Vagina (tissue), 2 donors: ENCODE measurements around the gene SLC4A1. TPM values are rescaled to one million over a fixed set of nuclear protein-coding genes. Genes with fewer than 3 reads are reported as not detected.

ENCODE experiments used
- DNase-seq, 2 donors: peaks; one replicate each; pipeline ENCODE4 v3.0.0-alpha.2; 2017; ENCODE audit errors: extremely low spot score in 2 of 2
- H3K27ac ChIP-seq: fragments of 200-600 bp; sonication (generic); one replicate; pipeline ENCODE4 v1.5.1; 2019
- H3K27me3 ChIP-seq: fragments of 200-600 bp; sonication (generic); one replicate; pipeline ENCODE4 v1.5.1; 2019
- H3K36me3 ChIP-seq, 2 donors: fragments of 200-600 bp; sonication (generic); one replicate each; pipeline ENCODE4 v1.5.1; 2017 to 2019
- H3K4me1 ChIP-seq: fragments of 200-600 bp; sonication (generic); one replicate; pipeline ENCODE4 v1.5.1; 2019
- H3K4me3 ChIP-seq, 2 donors: fragments of 200-600 bp; sonication (generic); 1 replicate in 1 of 2; 2 replicates in 1 of 2; pipeline ENCODE4 v1.5.1; 2016 to 2019
- H3K9me3 ChIP-seq: fragments of 200-600 bp; sonication (generic); one replicate; pipeline ENCODE4 v1.5.1; 2019
- CTCF ChIP-seq, 3 experiments: fragments of 450-650 bp in 2 of 3; fragments of 200-600 bp in 1 of 3; sonication (generic) in 1 of 3; IDR thresholded peaks; one replicate each; pipeline ENCODE4 v1.5.1; 2017 to 2019; ENCODE audit warnings: antibody characterized with exemption in 3 of 3, mild to moderate bottlenecking in 2 of 3, moderate library complexity in 2 of 3
- POLR2A ChIP-seq, 2 donors: fragments of 450-650 bp; IDR thresholded peaks; one replicate each; pipeline ENCODE4 v1.6.1; 2017; ENCODE audit warnings: antibody characterized with exemption in 2 of 2, mild to moderate bottlenecking in 2 of 2, moderate library complexity in 2 of 2
- POLR2AphosphoS5 ChIP-seq, 2 donors: sonication (generic); formaldehyde crosslinking; IDR thresholded peaks; one replicate each; pipeline ENCODE4 v1.9.0; 2017; ENCODE audit warnings: antibody characterized with exemption in 2 of 2, mild to moderate bottlenecking in 2 of 2, low read depth in 1 of 2; ENCODE audit not compliant: insufficient read depth in 1 of 2
- intact Hi-C: fragments of 100-400 bp; cut with DNase I; formaldehyde crosslinking; loops from one replicate; pipeline ENCODE4 v1.15.1; 2023
- total RNA-seq: library from RNA; depleted of rRNA; stranded (reverse); fragments of >200 nt; gene quantifications from one replicate; pipeline ENCODE4 v1.2.3, GENCODE V29; 2016

The SLC4A1 gene
- total RNA-seq, 1 donor from 2014 or later = not detected

- peak within 1 kb of the TSS; percentile 76 to 92 for H3K4me3 ChIP-seq
- no peak for TF ChIP-seq POLR2A (IDR thresholded peaks at IDR 0.05)
- no peak for TF ChIP-seq POLR2AphosphoS5 (IDR thresholded peaks at IDR 0.05; ENCODE audit: insufficient read depth in 1 of 2, low read depth in 1 of 2)
- peaks cover 0 to 17% of the 10 kb centered on the region in 2 donors for H3K36me3 ChIP-seq
- no peaks in the 10 kb centered on the region for H3K27me3 ChIP-seq
- no peaks in the 10 kb centered on the region for H3K9me3 ChIP-seq
- DNase-seq = no peak
- intact Hi-C loops = no loop called here
- H3K27ac ChIP-seq = peak within 1 kb of the TSS; percentile 100
- H3K4me1 ChIP-seq = peaks cover 45% of the 10 kb centered on the region
Measured at GRCh38 chr17:44219616-44220212, 48.2 kb downstream of the SLC4A1 start, which contains the start of gene UBTF. Gene UBTF, minus strand, starts transcription at chr17:44219675. Its CDS starts 1,446 bp downstream, at chr17:44218229.

GRCh38 chr17:44219108-44219615, 48.8 kb downstream of the SLC4A1 start:
- TF ChIP-seq POLR2A (IDR thresholded peaks at IDR 0.05) (peak in 1 of 2 donors; percentile 3), POLR2AphosphoS5 (IDR thresholded peaks at IDR 0.05; ENCODE audit: insufficient read depth in 1 of 2, low read depth in 1 of 2) (no peak), CTCF (IDR thresholded peaks at IDR 0.05) (peak in 1 of 3 experiments; percentile 34)
- peak overlapping the region; percentile 76 to 92 for H3K4me3 ChIP-seq
- peaks cover 0 to 23% of the 10 kb centered on the region in 2 donors for H3K36me3 ChIP-seq
- intact Hi-C loops = no loop called here
- peak overlapping the region; percentile 100 for H3K27ac ChIP-seq
- no peaks in the 10 kb centered on the region for H3K9me3 ChIP-seq
- DNase-seq = no peak
- no peaks in the 10 kb centered on the region for H3K27me3 ChIP-seq
- H3K4me1 ChIP-seq = peaks cover 45% of the 10 kb centered on the region

- H3K27ac ChIP-seq = peak overlapping the region; percentile 100
- TF ChIP-seq CTCF (IDR thresholded peaks at IDR 0.05) = peak in 2 of 3 experiments; percentile 33 to 39
- peak; percentile 46 to 55 for TF ChIP-seq POLR2AphosphoS5 (IDR thresholded peaks at IDR 0.05; ENCODE audit: insufficient read depth in 1 of 2, low read depth in 1 of 2)
- TF ChIP-seq POLR2A (IDR thresholded peaks at IDR 0.05) = peak in 1 of 2 donors; percentile 68
- peaks cover 0 to 23% of the 10 kb centered on the region in 2 donors for H3K36me3 ChIP-seq
- intact Hi-C loops = no loop called here
- peaks cover 39% of the 10 kb centered on the region for H3K4me1 ChIP-seq
- H3K9me3 ChIP-seq = no peaks in the 10 kb centered on the region
- H3K27me3 ChIP-seq = no peaks in the 10 kb centered on the region
- H3K4me3 ChIP-seq = peak overlapping the region; percentile 76 to 92
- DNase-seq = no peak
Measured at GRCh38 chr17:44218344-44219107, 49.4 kb downstream of the SLC4A1 start.

- Histone ChIP-seq H3K4me1 (peaks cover 34% of the 10 kb centered on the region), H3K27me3 (no peaks in the 10 kb centered on the region), H3K4me3 (peak overlapping the region; percentile 76 to 92), H3K36me3 (peaks cover 0 to 23% of the 10 kb centered on the region in 2 donors), H3K9me3 (no peaks in the 10 kb centered on the region), H3K27ac (peak overlapping the region; percentile 85)
- intact Hi-C loops = no loop called here
- no peak for TF ChIP-seq CTCF (IDR thresholded peaks at IDR 0.05)
- TF ChIP-seq POLR2AphosphoS5 (IDR thresholded peaks at IDR 0.05; ENCODE audit: insufficient read depth in 1 of 2, low read depth in 1 of 2) = no peak
- no peak for DNase-seq
Measured at GRCh38 chr17:44217738-44218343, 50.1 kb downstream of the SLC4A1 start.

GRCh38 chr17:44216694-44217093, 51.2 kb downstream of the SLC4A1 start:
- no peak overlapping the region for H3K4me3 ChIP-seq
- no peaks in the 10 kb centered on the region for H3K27me3 ChIP-seq
- no peak for TF ChIP-seq POLR2AphosphoS5 (IDR thresholded peaks at IDR 0.05; ENCODE audit: insufficient read depth in 1 of 2, low read depth in 1 of 2)
- no peak for TF ChIP-seq POLR2A (IDR thresholded peaks at IDR 0.05)
- no peaks in the 10 kb centered on the region for H3K9me3 ChIP-seq
- no peak for DNase-seq
- intact Hi-C loops = no loop called here
- peaks cover 28% of the 10 kb centered on the region for H3K4me1 ChIP-seq
- peaks cover 0 to 27% of the 10 kb centered on the region in 2 donors for H3K36me3 ChIP-seq
- no peak overlapping the region for H3K27ac ChIP-seq
